ENCODE results near the gene RSF1. TPM values are rescaled to one million over a fixed set of nuclear protein-coding genes. Genes with fewer than 3 reads are reported as not detected.

Gene RSF1
- total RNA-seq, 4 donors from 2014 or later, result 70.3 to 96.3 (median 73.1) TPM

- TF ChIP-seq EP300 (IDR thresholded peaks at IDR 0.05) (no peak), POLR2AphosphoS5 (IDR thresholded peaks at IDR 0.05) (no peak), POLR2A (IDR thresholded peaks at IDR 0.05; ENCODE audit: low read depth) (no peak), CTCF (IDR thresholded peaks at IDR 0.05) (no peak)
- Histone ChIP-seq H3K4me3 (peak overlapping the region; percentile 87 to 100 (median 98)), H3K27ac (replicated peaks in 1 of 4) (peak overlapping the region; percentile 86 to 99 (median 96)), H3K36me3 (no peaks in the 10 kb centered on the region), H3K4me1 (peaks cover 51 to 66% (median 63%) of the 10 kb centered on the region in 4 donors), H3K27me3 (no peaks in the 10 kb centered on the region), H3K9me3 (no peaks in the 10 kb centered on the region)
- DNase-seq (ENCODE audit: extremely low spot score), result no peak
- intact Hi-C loops (cut with DNase I), result loop anchor here (10.0 kb wide), 1 partner anchor 173 kb away; the partner anchor contains the start of gene INTS4
- WGBS, result under 1% methylated on average over 16 of the region's 16 CpGs
Measured at GRCh38 chr11:77821349-77821851, 878 bp upstream of the RSF1 start.

- intact Hi-C loops (cut with DNase I), result loop anchor here (10.0 kb wide), 1 partner anchor 175 kb away; the partner anchor contains the start of gene INTS4
- no peak for DNase-seq (ENCODE audit: extremely low spot score)
- Histone ChIP-seq H3K9me3 (no peaks in the 10 kb centered on the region), H3K4me3 (peak overlapping the region; percentile 87 to 100 (median 98)), H3K27ac (replicated peaks in 1 of 4) (peak overlapping the region; percentile 94 to 99 (median 98)), H3K36me3 (no peaks in the 10 kb centered on the region), H3K27me3 (no peaks in the 10 kb centered on the region), H3K4me1 (peaks cover 57 to 68% (median 67%) of the 10 kb centered on the region in 4 donors)
- 0% methylated on average over 18 of the region's 55 CpGs for WGBS
- no peak for TF ChIP-seq EP300 (IDR thresholded peaks at IDR 0.05)
- no peak for TF ChIP-seq CTCF (IDR thresholded peaks at IDR 0.05)
- no peak for TF ChIP-seq POLR2AphosphoS5 (IDR thresholded peaks at IDR 0.05)
- no peak for TF ChIP-seq POLR2A (IDR thresholded peaks at IDR 0.05; ENCODE audit: low read depth)
Measured at GRCh38 chr11:77819921-77820564, 479 bp downstream of the RSF1 start.

- Histone ChIP-seq H3K4me3 (peak overlapping the region; percentile 87 to 100 (median 98)), H3K36me3 (no peaks in the 10 kb centered on the region), H3K27me3 (no peaks in the 10 kb centered on the region), H3K9me3 (peaks cover 0 to 5% (median 0%) of the 10 kb centered on the region in 4 donors), H3K27ac (replicated peaks in 1 of 4) (peak overlapping the region; percentile 94 to 99 (median 98)), H3K4me1 (peaks cover 57 to 64% (median 63%) of the 10 kb centered on the region in 4 donors)
- 0% methylated on average over 19 of the region's 19 CpGs for WGBS
- DNase-seq (ENCODE audit: extremely low spot score), result peak; percentile 96
- intact Hi-C loops (cut with DNase I), result no loop called here
- no peak for TF ChIP-seq EP300 (IDR thresholded peaks at IDR 0.05)
- peak in 2 of 3 experiments; percentile 28 to 44 for TF ChIP-seq CTCF (IDR thresholded peaks at IDR 0.05)
- peak; percentile 88 to 89 for TF ChIP-seq POLR2AphosphoS5 (IDR thresholded peaks at IDR 0.05)
Measured at GRCh38 chr11:77819411-77819920, 1.1 kb downstream of the RSF1 start.

- no peaks in the 10 kb centered on the region for H3K27me3 ChIP-seq
- TF ChIP-seq POLR2AphosphoS5 (IDR thresholded peaks at IDR 0.05) (no peak), EP300 (IDR thresholded peaks at IDR 0.05) (no peak), CTCF (IDR thresholded peaks at IDR 0.05) (no peak), POLR2A (IDR thresholded peaks at IDR 0.05; ENCODE audit: low read depth) (no peak)
- peaks cover 28 to 66% (median 54%) of the 10 kb centered on the region in 4 donors for H3K4me1 ChIP-seq
- H3K27ac ChIP-seq (replicated peaks in 1 of 4), result no peak overlapping the region
- no peaks in the 10 kb centered on the region for H3K36me3 ChIP-seq
- intact Hi-C loops (cut with DNase I), result no loop called here
- H3K4me3 ChIP-seq, result no peak overlapping the region
- 56% methylated on average over 1 of the region's 1 CpG for WGBS
- no peak for DNase-seq (ENCODE audit: extremely low spot score)
- H3K9me3 ChIP-seq, result peaks cover 0 to 7% (median 0%) of the 10 kb centered on the region in 4 donors
Measured at GRCh38 chr11:77815459-77815858, 5.1 kb downstream of the RSF1 start.

Measured in esophagus muscularis mucosa (tissue), 4 donors.